ENCODE measurements around the gene WDR37. TPM values are rescaled to one million over a fixed set of nuclear protein-coding genes. Genes with fewer than 3 reads are reported as not detected.
"Not testable (repeated sequence)": the region's sequence is repeated elsewhere in the genome, so short reads cannot be mapped to it uniquely, and the experiment has no call there.

The WDR37 gene
- polyA plus RNA-seq, 3 donors = 16.0 to 20.5 (median 16.5) TPM

GRCh38 chr10:1036341-1036791 is 19.8 kb upstream of the WDR37 start:
- DNase-seq (ENCODE audit: extremely low read depth in 1 of 11, low read depth in 9 of 11, low spot score in 4 of 11) = no peak

- DNase-seq (ENCODE audit: extremely low read depth in 1 of 11, low read depth in 9 of 11, low spot score in 4 of 11) = no peak
These were observed 19.1 kb upstream of the WDR37 start for GRCh38 chr10:1037098-1037497.

- DNase-seq (ENCODE audit: extremely low read depth in 1 of 11, low read depth in 9 of 11, low spot score in 4 of 11) = not testable (repeated sequence)
These were observed 17.4 kb upstream of the WDR37 start for GRCh38 chr10:1038769-1039168.

DNA sequence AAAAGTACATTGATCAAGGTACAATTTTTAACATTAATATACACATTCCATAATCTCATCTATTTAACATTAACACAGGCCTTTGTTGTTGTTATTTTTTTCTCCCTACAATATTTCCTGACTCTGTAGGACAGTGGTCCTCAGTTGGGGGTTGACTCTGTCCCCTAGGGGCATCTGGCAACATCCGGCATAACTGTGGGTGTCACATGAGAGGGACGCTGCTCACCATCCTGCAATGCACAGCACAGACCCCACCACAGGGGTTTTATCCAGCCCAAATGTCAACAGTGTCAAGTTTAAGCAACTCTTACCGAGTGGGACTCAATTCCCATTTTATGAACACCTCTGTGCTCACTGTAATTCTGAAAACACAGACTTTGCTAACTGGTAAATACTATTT is 16.1 kb upstream of the WDR37 start:
- no peak for DNase-seq (ENCODE audit: extremely low read depth in 1 of 11, low read depth in 9 of 11, low spot score in 4 of 11)

DNA sequence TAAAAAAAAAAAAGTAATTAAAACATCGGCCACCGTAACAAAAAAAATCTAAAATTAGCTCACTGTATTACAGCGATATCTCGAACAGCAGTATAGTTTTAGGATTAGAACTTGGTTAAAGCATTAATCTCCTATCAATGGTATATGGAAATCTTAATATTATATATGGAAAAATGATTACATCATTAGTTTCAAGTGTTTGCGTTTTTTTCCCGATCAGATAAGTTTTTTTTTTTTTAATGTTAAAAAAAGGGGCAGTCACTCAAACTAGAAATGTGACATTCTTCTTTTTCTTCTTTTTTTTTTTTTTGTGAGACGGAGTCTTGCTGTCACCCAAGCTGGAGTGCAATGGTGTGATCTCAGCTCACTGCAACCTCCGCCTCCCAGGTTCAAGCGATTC is 14.7 kb upstream of the WDR37 start:
- DNase-seq (ENCODE audit: extremely low read depth in 1 of 11, low read depth in 9 of 11, low spot score in 4 of 11) = no peak

GRCh38 chr10:1043532-1043995 is 12.6 kb upstream of the WDR37 start:
- DNase-seq (ENCODE audit: extremely low read depth in 1 of 11, low read depth in 9 of 11, low spot score in 4 of 11) = no peak

DNA sequence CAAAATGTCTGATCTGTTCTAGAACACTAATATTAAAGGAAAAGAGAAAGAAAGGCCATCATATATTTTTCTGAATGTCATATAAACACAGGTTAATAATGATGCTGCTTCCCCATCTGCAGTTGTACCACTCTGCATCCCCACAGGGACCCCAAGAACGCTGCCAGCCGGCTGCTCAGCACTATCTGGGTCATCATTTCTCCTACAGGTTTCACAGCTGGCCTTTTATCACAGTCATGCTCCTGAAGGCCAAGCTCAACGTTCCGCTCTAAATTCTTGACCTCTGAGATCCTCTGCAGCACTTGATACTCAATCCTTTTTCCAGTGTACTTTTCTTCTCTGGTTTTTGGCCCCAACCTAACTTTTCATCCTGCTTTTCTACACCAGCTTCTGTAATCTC is 12.0 kb upstream of the WDR37 start:
- DNase-seq (ENCODE audit: extremely low read depth in 1 of 11, low read depth in 9 of 11, low spot score in 4 of 11) = no peak

- no peak for DNase-seq (ENCODE audit: extremely low read depth in 1 of 11, low read depth in 9 of 11, low spot score in 4 of 11)
These were observed 11.2 kb upstream of the WDR37 start for GRCh38 chr10:1044964-1045363.

DNA sequence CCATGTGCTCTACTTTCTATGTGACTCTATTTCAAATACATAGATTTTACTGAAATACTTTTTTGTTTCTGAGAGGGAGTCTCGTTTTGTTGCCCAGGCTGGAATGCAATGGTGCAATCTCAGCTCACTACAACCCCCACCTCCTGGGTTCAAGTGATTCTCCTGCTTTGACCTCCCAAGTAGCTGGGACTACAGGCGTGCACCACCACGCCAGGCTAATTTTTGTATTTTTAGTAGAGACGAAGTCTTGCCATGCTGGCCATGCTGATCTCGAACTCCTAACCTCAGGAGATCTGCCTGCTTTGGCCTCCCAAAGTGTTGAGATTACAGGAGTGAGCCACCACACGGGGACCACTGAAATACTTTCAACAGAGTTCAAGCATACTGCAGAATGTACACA is 10.8 kb upstream of the WDR37 start:
- no peak for DNase-seq (ENCODE audit: extremely low read depth in 1 of 11, low read depth in 9 of 11, low spot score in 4 of 11)

DNA sequence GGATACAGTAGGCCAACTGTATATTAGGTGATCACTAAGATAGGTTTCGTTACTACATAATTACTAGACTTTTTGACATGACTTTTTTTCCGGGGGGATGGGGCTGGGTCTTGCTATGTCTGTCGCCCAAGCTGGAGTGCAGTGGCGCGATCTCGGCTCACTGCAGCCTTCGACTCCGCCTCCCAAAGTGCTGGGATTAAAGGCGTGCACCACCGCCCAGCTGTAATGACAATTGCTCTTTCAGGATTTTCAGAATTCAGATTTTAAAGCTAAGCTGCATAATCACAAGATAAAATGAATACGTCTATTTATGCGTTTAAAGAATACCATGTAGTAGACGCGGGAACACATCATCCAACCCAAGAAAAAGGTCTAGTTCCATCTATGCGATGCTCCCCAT is 8.2 kb upstream of the WDR37 start:
- peak in 1 of 11 donors; percentile 17 for DNase-seq (ENCODE audit: extremely low read depth in 1 of 11, low read depth in 9 of 11, low spot score in 4 of 11)

GRCh38 chr10:1048349-1048731 is 7.8 kb upstream of the WDR37 start:
- DNase-seq (ENCODE audit: extremely low read depth in 1 of 11, low read depth in 9 of 11, low spot score in 4 of 11) = peak in 3 of 11 donors; percentile 9 to 40 (median 22)

GRCh38 chr10:1048732-1049424 is 7.3 kb upstream of the WDR37 start, which contains the start of gene IDI1:
Gene IDI1, minus strand, starts transcription at chr10:1049119. Its CDS starts 116 bp downstream, at chr10:1049003.
- peak; percentile 91 to 98 (median 96) for DNase-seq (ENCODE audit: extremely low read depth in 1 of 11, low read depth in 9 of 11, low spot score in 4 of 11)

GRCh38 chr10:1049425-1049958 is 6.7 kb upstream of the WDR37 start:
- DNase-seq (ENCODE audit: extremely low read depth in 1 of 11, low read depth in 9 of 11, low spot score in 4 of 11) = no peak

DNA sequence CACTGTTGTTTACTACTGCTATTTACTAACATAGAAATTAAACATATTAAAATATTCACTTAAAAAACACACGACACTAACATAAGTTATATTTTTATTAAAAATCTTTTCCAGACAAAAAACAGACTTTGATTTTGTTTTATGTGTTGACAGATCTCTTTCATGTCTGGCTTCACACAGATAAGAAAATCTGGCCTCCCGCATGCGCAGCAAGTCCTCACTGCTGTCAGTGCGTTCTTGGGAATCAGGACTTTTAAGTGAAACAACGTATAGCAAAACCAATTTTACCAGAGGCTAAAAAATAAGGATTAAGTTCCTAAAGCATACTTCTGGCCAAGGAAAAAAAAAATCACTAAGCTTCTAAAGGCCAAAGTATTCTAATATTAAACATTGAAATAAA is 6.0 kb upstream of the WDR37 start:
- no peak for DNase-seq (ENCODE audit: extremely low read depth in 1 of 11, low read depth in 9 of 11, low spot score in 4 of 11)

- DNase-seq (ENCODE audit: extremely low read depth in 1 of 11, low read depth in 9 of 11, low spot score in 4 of 11) = no peak
These were observed 5.6 kb upstream of the WDR37 start for GRCh38 chr10:1050554-1050953.

DNA sequence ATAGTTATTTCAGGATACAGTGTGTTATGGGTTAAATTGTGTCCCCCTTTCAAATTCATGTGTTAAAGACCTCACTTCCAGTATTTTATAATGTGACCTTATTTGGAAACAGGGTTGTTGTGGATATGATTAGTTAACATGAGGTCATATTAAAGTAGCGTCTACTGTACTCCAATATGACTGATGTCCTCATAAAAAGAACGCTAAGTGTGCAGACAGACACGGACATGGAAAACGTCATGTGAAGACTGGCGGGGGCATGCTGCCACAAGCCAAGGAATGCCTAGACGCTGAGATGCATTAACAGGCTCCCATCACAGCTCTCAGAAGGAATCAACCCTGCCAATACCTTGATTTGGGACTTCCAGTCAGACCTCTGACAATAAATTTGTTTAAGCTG is 1.5 kb upstream of the WDR37 start:
- no peak for DNase-seq (ENCODE audit: extremely low read depth in 1 of 11, low read depth in 9 of 11, low spot score in 4 of 11)

- no peak for DNase-seq (ENCODE audit: extremely low read depth in 1 of 11, low read depth in 9 of 11, low spot score in 4 of 11)
These were observed 997 bp downstream of the WDR37 start for GRCh38 chr10:1057106-1057657.

DNA sequence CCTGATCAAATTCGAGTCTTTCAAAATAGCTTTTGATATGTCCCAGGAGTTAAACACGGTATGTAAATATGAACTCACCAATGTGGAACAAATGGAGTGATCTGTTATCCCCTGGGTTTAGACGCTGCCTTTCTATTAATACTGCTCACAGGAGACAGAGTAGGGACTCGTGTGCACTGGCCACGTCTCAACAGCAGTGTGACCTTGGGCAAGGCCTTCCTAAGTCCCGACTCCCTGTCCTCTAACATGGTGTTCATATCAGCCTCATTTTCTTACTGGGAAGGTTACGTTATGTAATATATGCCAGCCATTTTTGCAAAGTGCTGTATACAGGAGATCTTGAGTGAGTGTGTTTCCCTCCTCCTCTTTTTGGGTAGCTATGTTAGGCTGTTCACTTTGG is 1.8 kb downstream of the WDR37 start:
- DNase-seq (ENCODE audit: extremely low read depth in 1 of 11, low read depth in 9 of 11, low spot score in 4 of 11) = no peak

DNA sequence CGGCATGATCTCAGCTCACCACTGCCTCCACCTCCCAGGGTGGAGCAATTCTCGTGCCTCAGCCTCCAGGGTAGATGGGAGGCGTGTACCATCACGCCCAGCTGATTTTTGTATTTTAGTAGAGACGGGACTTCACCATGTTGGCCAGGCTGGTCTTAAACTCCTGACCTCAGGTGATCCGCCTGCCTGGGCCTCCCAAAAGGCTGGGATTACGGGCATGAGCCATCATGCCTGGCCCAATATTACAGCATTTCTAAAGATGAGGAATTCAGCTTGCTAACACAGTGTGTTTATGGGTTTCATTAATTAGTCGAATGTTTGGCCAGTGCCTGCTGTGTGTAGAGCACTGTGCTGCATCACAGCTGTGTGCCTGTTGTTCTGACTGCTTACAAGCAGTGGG is 3.7 kb downstream of the WDR37 start:
- no peak for DNase-seq (ENCODE audit: extremely low read depth in 1 of 11, low read depth in 9 of 11, low spot score in 4 of 11)

DNA sequence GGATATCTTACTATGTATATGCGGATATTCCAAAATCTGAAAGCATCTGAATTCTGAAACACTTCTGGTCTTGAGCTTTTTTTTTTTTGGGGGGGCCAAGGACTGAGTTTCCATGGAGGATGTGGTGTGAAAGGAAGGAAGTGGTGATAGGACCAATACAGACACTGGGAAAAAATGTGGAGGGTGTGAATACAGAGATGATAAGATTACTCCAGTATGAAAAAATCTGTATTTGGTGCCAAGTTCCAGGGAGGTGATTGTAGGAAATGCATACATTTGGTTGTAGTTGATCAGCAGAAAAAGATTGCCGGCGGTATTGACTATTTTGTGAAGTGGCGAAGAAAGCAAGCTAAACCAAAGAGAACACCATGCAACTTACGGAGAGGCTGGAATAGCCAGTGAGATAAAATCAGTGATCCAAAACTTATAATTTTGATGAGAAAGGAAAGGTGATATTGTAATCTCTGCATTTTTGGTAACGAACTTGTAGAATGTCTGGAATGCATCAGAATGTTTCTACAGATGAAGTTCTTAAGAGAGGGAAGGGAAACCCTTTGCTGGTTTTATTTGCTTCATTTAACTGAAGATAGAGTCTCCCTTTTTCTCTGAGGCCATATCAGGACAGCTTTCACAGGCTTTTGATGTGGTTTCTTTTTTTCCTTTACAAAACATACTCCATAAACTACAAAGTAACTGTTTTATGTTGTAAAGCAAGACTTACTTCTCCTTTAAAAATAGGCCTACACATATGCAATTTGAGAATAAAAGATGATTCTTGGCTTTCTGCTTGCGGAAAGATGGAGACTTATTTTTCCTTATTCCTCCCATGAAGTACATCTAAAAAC is 6.0 kb downstream of the WDR37 start:
- no peak for DNase-seq (ENCODE audit: extremely low read depth in 1 of 11, low read depth in 9 of 11, low spot score in 4 of 11)
